WERI-Rb-1 (cell line): ENCODE results near the gene TACR2.

Source experiments
- DNase-seq: peaks from one replicate; pipeline ENCODE4 v3.0.0-alpha.2; 2020
- H3K27ac ChIP-seq: fragments of 250-450 bp; sonication (Bioruptor Pico); 2 replicates; pipeline ENCODE4 v1.5.1; 2020; ENCODE audit warnings: mild to moderate bottlenecking, moderate library complexity
- H3K27me3 ChIP-seq: fragments of 250-450 bp; sonication (Bioruptor Pico); 2 replicates; pipeline ENCODE4 v1.5.1; 2021; ENCODE audit warnings: mild to moderate bottlenecking, low read depth, moderate library complexity; ENCODE audit not compliant: insufficient read depth, severe bottlenecking
- H3K36me3 ChIP-seq: fragments of 250-450 bp; sonication (Bioruptor Pico); 2 replicates; pipeline ENCODE4 v1.5.1; 2020; ENCODE audit warnings: mild to moderate bottlenecking, moderate library complexity
- H3K4me3 ChIP-seq: 2 replicates; pipeline ENCODE4 v1.5.1; 2011; ENCODE audit warnings: low read depth, mild to moderate bottlenecking, control low read depth, low read length
- H3K9me3 ChIP-seq: fragments of 250-450 bp; sonication (Bioruptor Pico); 2 replicates; pipeline ENCODE4 v1.5.1; 2021; ENCODE audit warnings: mild to moderate bottlenecking, moderate library complexity; ENCODE audit not compliant: severe bottlenecking
- CTCF ChIP-seq: IDR thresholded peaks from 2 replicates; pipeline ENCODE4 v1.5.1; 2011; ENCODE audit warnings: low read depth, mild to moderate bottlenecking, control low read depth, inconsistent platforms, low read length

Gene TACR2

GRCh38 chr10:69363666-69364065 is 53.1 kb downstream of the TACR2 start:
- Histone ChIP-seq H3K36me3 (peaks cover 24% of the 10 kb centered on the region), H3K9me3 (no peaks in the 10 kb centered on the region), H3K27ac (peak overlapping the region; percentile 95), H3K4me3 (no peak overlapping the region), H3K27me3 (no peaks in the 10 kb centered on the region)
- no peak for DNase-seq
- TF ChIP-seq CTCF = no peak

- Histone ChIP-seq H3K36me3 (peaks cover 24% of the 10 kb centered on the region), H3K27ac (peak overlapping the region; percentile 95)
- DNase-seq = peak; percentile 96
Observed at GRCh38 chr10:69362471-69362954, 54.2 kb downstream of the TACR2 start.

GRCh38 chr10:69361303-69361614 is 55.5 kb downstream of the TACR2 start:
- DNase-seq = no peak
- Histone ChIP-seq H3K9me3 (no peaks in the 10 kb centered on the region), H3K27me3 (no peaks in the 10 kb centered on the region), H3K27ac (peak overlapping the region; percentile 95), H3K4me3 (no peak overlapping the region), H3K36me3 (peaks cover 24% of the 10 kb centered on the region)
- TF ChIP-seq CTCF = no peak

More at GRCh38 chr10:69362471-69362954, 54.2 kb downstream of the TACR2 start:
- no peak overlapping the region for H3K4me3 ChIP-seq
- H3K27me3 ChIP-seq = no peaks in the 10 kb centered on the region
- H3K9me3 ChIP-seq = no peaks in the 10 kb centered on the region
- TF ChIP-seq CTCF = no peak

GRCh38 chr10:69360485-69361302 is 56.0 kb downstream of the TACR2 start:
- peak; percentile 51 for DNase-seq
- H3K27ac ChIP-seq = peak overlapping the region; percentile 95
- H3K27me3 ChIP-seq = no peaks in the 10 kb centered on the region
- no peaks in the 10 kb centered on the region for H3K9me3 ChIP-seq
- H3K36me3 ChIP-seq = peaks cover 20% of the 10 kb centered on the region
- no peak for TF ChIP-seq CTCF
- no peak overlapping the region for H3K4me3 ChIP-seq

GRCh38 chr10:69359594-69359993 is 57.1 kb downstream of the TACR2 start:
- H3K27me3 ChIP-seq = no peaks in the 10 kb centered on the region
- H3K36me3 ChIP-seq = peaks cover 10% of the 10 kb centered on the region
- H3K4me3 ChIP-seq = no peak overlapping the region
- TF ChIP-seq CTCF = no peak
- no peak for DNase-seq
- no peaks in the 10 kb centered on the region for H3K9me3 ChIP-seq
- H3K27ac ChIP-seq = peak overlapping the region; percentile 95
